K562 (cell line): ENCODE results near the gene PNLIPRP1. TPM values are rescaled to one million over a fixed set of nuclear protein-coding genes. Genes with fewer than 3 reads are reported as not detected.

Source experiments
- ATAC-seq: fragments of 200-7000 bp; cut with Tn5 transposase; 3 replicates; pipeline ENCODE4 v1.9.1; 2020; ENCODE audit warnings: moderate library complexity
- BruUV-seq: library from RNA; stranded (reverse); fragments of 400-500 nt; replicated peaks from 2 replicates; lab custom pipeline; 2021; lab: Mats Ljungman, UMichigan
- CTCF ChIA-PET: fragments of 300-600 bp; formaldehyde crosslinking; extraction: SDS; loops from one replicate; lab custom pipeline; 2021; ENCODE audit warnings: low intra/inter-chr PET ratio; lab: Yijun Ruan, JAX
- POLR2A ChIA-PET: fragments of 300-600, 350-650 bp; sonication (Branson Sonifier 250); formaldehyde crosslinking; extraction: SDS; loops from one replicate; lab custom pipeline; 2021; ENCODE audit warnings: antibody characterized with exemption, inconsistent platforms; lab: Yijun Ruan, JAX
- DNase-seq, 4 experiments: peaks; one replicate each; pipeline versions ENCODE4 v3.0.0 to v3.0.0-alpha.2; 2011 to 2018; ENCODE audit warnings: low spot score in 3 of 4, mixed read lengths in 3 of 4; ENCODE audit errors: extremely low read depth in 1 of 4
- FAIRE-seq: peaks from 2 replicates; lab custom pipeline; 2011; peaks lifted over from hg19 to GRCh38; lab: Jason Lieb, UNC
- H2AFZ ChIP-seq: 2 replicates; pipeline ENCODE4 v1.6.0; 2011; ENCODE audit warnings: low read depth, low read length, control low read depth, inconsistent platforms
- H3K27ac ChIP-seq: fragments of 200-600 bp; 3 replicates; pipeline ENCODE4 v1.8.0; 2011; ENCODE audit warnings: low read depth, mild to moderate bottlenecking, control low read depth, inconsistent platforms, low read length, moderate library complexity, mixed read lengths; ENCODE audit errors: extremely low read depth
- H3K27me3 ChIP-seq, 2 experiments: fragments of 300-600 bp in 1 of 2; 2 replicates in 1 of 2; 3 replicates in 1 of 2; pipeline versions ENCODE4 v1.6.0 to v1.8.0; 2011; ENCODE audit warnings: inconsistent platforms in 2 of 2, low read length in 2 of 2, mild to moderate bottlenecking in 1 of 2, mixed read lengths in 1 of 2, moderate library complexity in 1 of 2; ENCODE audit not compliant: control insufficient read depth in 2 of 2, insufficient read depth in 2 of 2
- H3K36me3 ChIP-seq: fragments of 300-600 bp; 3 replicates; pipeline ENCODE4 v1.8.0; 2011; ENCODE audit warnings: mild to moderate bottlenecking, low read length, inconsistent platforms; ENCODE audit not compliant: control insufficient read depth, insufficient read depth
- H3K4me1 ChIP-seq, 2 experiments: fragments of 200-600 bp in 1 of 2; replicated peaks in 1 of 2; 2 replicates in 1 of 2; 3 replicates in 1 of 2; pipeline versions ENCODE4 v1.5.1 to v1.8.0; 2011; ENCODE audit warnings: inconsistent platforms in 2 of 2, low read length in 2 of 2, mild to moderate bottlenecking in 1 of 2, mixed read lengths in 1 of 2, moderate library complexity in 1 of 2; ENCODE audit not compliant: control insufficient read depth in 2 of 2, insufficient read depth in 2 of 2
- H3K4me2 ChIP-seq: 2 replicates; pipeline ENCODE4 v1.6.1; 2011; ENCODE audit warnings: low read length, control low read depth, inconsistent platforms, mixed read lengths; ENCODE audit not compliant: insufficient read depth
- H3K4me3 ChIP-seq: fragments of 200-600 bp; sonication (generic), shearing (Covaris generic); 2 replicates; pipeline ENCODE4 v1.5.1; 2016; ENCODE audit warnings: control low read depth, inconsistent platforms
- H3K79me2 ChIP-seq: fragments of 200-600 bp; 3 replicates; pipeline ENCODE4 v1.8.0; 2011; ENCODE audit warnings: low read length, inconsistent platforms; ENCODE audit not compliant: control insufficient read depth, insufficient read depth
- H3K9ac ChIP-seq, 2 experiments: 2 replicates each; pipeline versions ENCODE4 v1.6.0 to v1.6.1; 2011; ENCODE audit warnings: low read depth in 2 of 2, low read length in 2 of 2, control low read depth in 1 of 2, inconsistent platforms in 1 of 2, mild to moderate bottlenecking in 1 of 2, mixed read lengths in 1 of 2; ENCODE audit not compliant: insufficient read depth in 1 of 2
- H3K9me1 ChIP-seq: one replicate; pipeline ENCODE4 v1.6.0; 2011; ENCODE audit warnings: inconsistent platforms, mild to moderate bottlenecking, low read length, moderate library complexity; ENCODE audit not compliant: control insufficient read depth, insufficient read depth
- H3K9me3 ChIP-seq: replicated peaks from 2 replicates; pipeline ENCODE4 v1.5.1; 2011; ENCODE audit warnings: low read depth, low read length, inconsistent platforms; ENCODE audit not compliant: control insufficient read depth, insufficient read depth
- H4K20me1 ChIP-seq: replicated peaks from 2 replicates; pipeline ENCODE4 v1.6.1; 2011; ENCODE audit warnings: low read length, inconsistent platforms, mixed read lengths; ENCODE audit not compliant: control insufficient read depth, insufficient read depth
- CREB1 ChIP-seq, 2 experiments: sonication (generic) in 1 of 2; formaldehyde crosslinking in 1 of 2; IDR thresholded peaks; 2 replicates each; pipeline versions ENCODE4 v1.6.1 to v1.8.0; 2012 to 2022; ENCODE audit warnings: inconsistent platforms in 1 of 2, mild to moderate bottlenecking in 1 of 2, missing genetic modification reagents in 1 of 2, moderate library complexity in 1 of 2
- CXXC5 ChIP-seq: fragments of 250-450 bp; sonication (Bioruptor Pico); IDR thresholded peaks from 2 replicates; pipeline ENCODE4 v1.8.0; 2022; ENCODE audit warnings: inconsistent platforms, mild to moderate bottlenecking, moderate library complexity
- DIDO1 ChIP-seq: fragments of 450-650 bp; IDR thresholded peaks from 2 replicates; pipeline ENCODE4 v1.6.1; 2016; ENCODE audit warnings: low read depth, missing biosample characterization, missing genetic modification characterization
- ELK1 ChIP-seq: sonication (generic); formaldehyde crosslinking; IDR thresholded peaks from 2 replicates; pipeline ENCODE4 v1.8.1; 2022; ENCODE audit warnings: missing genetic modification reagents
- ELK3 ChIP-seq: fragments of 450-650 bp; formaldehyde crosslinking; IDR thresholded peaks from 2 replicates; pipeline ENCODE4 v1.4.0; 2020; ENCODE audit warnings: mild to moderate bottlenecking
- ETV5 ChIP-seq: sonication (generic); formaldehyde crosslinking; IDR thresholded peaks from 2 replicates; pipeline ENCODE4 v1.4.0; 2020; ENCODE audit warnings: low read depth, mild to moderate bottlenecking, missing genetic modification reagents
- FOXA3 ChIP-seq, 2 experiments: fragments of 450-650 bp in 1 of 2; sonication (generic) in 1 of 2; formaldehyde crosslinking; IDR thresholded peaks in 1 of 2; conservative IDR thresholded peaks in 1 of 2; 2 replicates each; pipeline versions ENCODE4 v1.4.0 to v1.8.0; 2020 to 2022; ENCODE audit warnings: mild to moderate bottlenecking in 2 of 2, missing genetic modification reagents in 1 of 2
- HDAC8 ChIP-seq: fragments of 450-650 bp; IDR thresholded peaks from 2 replicates; pipeline ENCODE4 v1.6.1; 2016; ENCODE audit warnings: mild to moderate bottlenecking, missing genetic modification characterization, moderate library complexity, missing compliant biosample characterization
- MXI1 ChIP-seq: IDR thresholded peaks from 2 replicates; pipeline ENCODE4 v1.6.1; 2011; ENCODE audit warnings: low read depth, mild to moderate bottlenecking, improper control_type of control experiment, low read length
- MYBL2 ChIP-seq, 2 experiments: fragments of 450-650 bp in 1 of 2; sonication (generic) in 1 of 2; formaldehyde crosslinking in 1 of 2; IDR thresholded peaks; 2 replicates each; pipeline versions ENCODE4 v1.6.1 to v1.8.1; 2017 to 2022; ENCODE audit warnings: borderline replicate concordance in 1 of 2, inconsistent platforms in 1 of 2, low read depth in 1 of 2, mild to moderate bottlenecking in 1 of 2, missing genetic modification reagents in 1 of 2, moderate library complexity in 1 of 2
- NCOA4 ChIP-seq: fragments of 450-650 bp; IDR thresholded peaks from 2 replicates; pipeline ENCODE4 v1.6.1; 2018; ENCODE audit warnings: mild to moderate bottlenecking; ENCODE audit not compliant: partially characterized antibody
- POLR2AphosphoS2 ChIP-seq: IDR thresholded peaks from 2 replicates; pipeline ENCODE4 v1.6.1; 2012; ENCODE audit warnings: low read length, improper control_type of control experiment
- TBL1XR1 ChIP-seq, 2 experiments: IDR thresholded peaks; 2 replicates each; pipeline ENCODE4 v1.6.1; 2012; ENCODE audit warnings: improper control_type of control experiment in 2 of 2, low read length in 2 of 2, mild to moderate bottlenecking in 1 of 2
- TEAD4 ChIP-seq, 2 experiments: sonication (generic) in 1 of 2; formaldehyde crosslinking in 1 of 2; IDR thresholded peaks; 2 replicates each; pipeline versions ENCODE4 v1.6.1 to v1.8.0; 2012 to 2022; ENCODE audit warnings: borderline replicate concordance in 1 of 2, inconsistent platforms in 1 of 2, low read length in 1 of 2, mild to moderate bottlenecking in 1 of 2, missing genetic modification reagents in 1 of 2
- ZNF134 ChIP-seq: fragments of 250-450 bp; sonication (Bioruptor Pico); conservative IDR thresholded peaks from 2 replicates; pipeline ENCODE4 v1.4.0; 2020
- ZNF232 ChIP-seq: sonication (generic); formaldehyde crosslinking; IDR thresholded peaks from 2 replicates; pipeline ENCODE4 v1.8.0; 2022; ENCODE audit warnings: mild to moderate bottlenecking, missing genetic modification reagents
- ZNF696 ChIP-seq: fragments of 250-450 bp; sonication (Bioruptor Pico); conservative IDR thresholded peaks from 2 replicates; pipeline ENCODE4 v1.4.0; 2020; ENCODE audit warnings: mild to moderate bottlenecking, moderate library complexity
- WGBS: fragments of 100-300 bp; shearing (Covaris generic); methylation state at CpG from one replicate; pipeline ENCODE4 v1.1.6; 2016; ENCODE audit warnings: low coverage, mixed read lengths; ENCODE audit not compliant: insufficient coverage; ENCODE audit errors: missing lambda C conversion rate; 5-methylcytosine and 5-hydroxymethylcytosine counted together
- in situ Hi-C: fragments of 300-500 bp; cut with MboI; formaldehyde crosslinking; loops from 4 replicates; pipeline ENCODE4 v1.15.0; 2018; ENCODE audit warnings: inconsistent platforms, mixed read lengths
- intact Hi-C: fragments of 100-400 bp; cut with micrococcal nuclease; formaldehyde crosslinking; loops from 2 replicates; pipeline ENCODE4 v1.14.2; 2022
- polyA plus RNA-seq, 8 experiments: library from polyadenylated mRNA; depleted of rRNA in 4 of 8; stranded (reverse) in 5 of 8; unstranded in 3 of 8; fragments of >200 nt; fragmentation: Nextera tagmentation in 2 of 8; fragmentation: Illumina TruSeq in 1 of 8; extraction: Ambion mirVana in 2 of 8; extraction: Trizol in 1 of 8; gene quantifications; 2 replicates each; pipeline versions ENCODE4 v1.2.1 to v1.2.3, GENCODE V29; 2011 to 2014; ENCODE audit warnings: inconsistent platforms in 1 of 8, missing spikeins in 1 of 8
- total RNA-seq, 7 experiments: library from RNA; depleted of rRNA in 6 of 7; stranded (reverse); fragments of >200 nt in 6 of 7; fragmentation: Illumina TruSeq in 2 of 7; extraction: Trizol in 2 of 7; gene quantifications; 2 replicates each; pipeline versions ENCODE4 v1.2.1 to v1.2.3, GENCODE V29; 2011 to 2021; ENCODE audit warnings: low replicate concordance in 1 of 7
- TF ChIP-seq, protein P1 (sequence below): sonication (generic); formaldehyde crosslinking; IDR thresholded peaks from 2 replicates; pipeline ENCODE4 v1.8.0; 2022; ENCODE audit warnings: mild to moderate bottlenecking, missing genetic modification reagents
- TF ChIP-seq, protein P2 (sequence below): fragments of 250-450 bp; sonication (Bioruptor Pico); IDR thresholded peaks from 2 replicates; pipeline ENCODE4 v1.8.0; 2022; ENCODE audit warnings: moderate library complexity, mild to moderate bottlenecking, inconsistent platforms

The PNLIPRP1 gene
- total and polyA plus RNA-seq, 9 of the 15 experiments (the other 6 are each of a cell fraction or from before 2014, with no cell fraction given), result 0.60 TPM; not detected in 8

DNA sequence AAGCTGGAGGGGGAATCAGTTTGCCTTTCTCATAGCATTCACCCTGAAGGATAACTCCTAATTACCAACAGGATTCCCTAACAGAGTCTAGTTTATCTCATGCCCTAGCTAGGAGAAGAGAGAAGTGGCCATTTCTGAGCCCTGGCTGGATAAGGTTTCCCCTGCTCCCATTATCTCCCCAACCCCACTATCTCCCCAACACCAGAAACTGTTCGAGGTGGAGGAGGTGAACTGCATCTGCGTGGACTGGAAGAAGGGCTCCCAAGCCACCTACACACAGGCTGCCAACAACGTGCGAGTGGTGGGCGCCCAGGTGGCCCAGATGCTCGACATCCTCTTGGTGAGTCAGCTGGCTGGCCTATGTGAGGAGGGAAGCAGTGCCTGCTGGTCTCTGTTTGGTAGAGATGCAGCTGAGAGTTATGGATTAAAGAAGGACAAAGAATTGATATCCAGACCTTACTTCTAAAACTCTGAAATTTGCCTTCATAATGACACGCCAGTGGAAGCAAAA is 3.8 kb downstream of the PNLIPRP1 start:
- BruUV-seq, result no TSS peak
- TF ChIP-seq, protein P1, sequence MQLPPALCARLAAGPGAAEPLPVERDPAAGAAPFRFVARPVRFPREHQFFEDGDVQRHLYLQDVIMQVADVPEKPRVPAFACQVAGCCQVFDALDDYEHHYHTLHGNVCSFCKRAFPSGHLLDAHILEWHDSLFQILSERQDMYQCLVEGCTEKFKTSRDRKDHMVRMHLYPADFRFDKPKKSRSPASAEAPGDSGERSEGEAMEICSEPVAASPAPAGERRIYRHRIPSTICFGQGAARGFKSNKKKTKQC (CRISPR knock-in tag), result no peak
- TF ChIP-seq ZNF134 (CRISPR knock-in tag) (no peak), CXXC5 (CRISPR knock-in tag) (no peak), ZNF696 (CRISPR knock-in tag) (no peak), ELK3 (CRISPR knock-in tag) (no peak), POLR2AphosphoS2 (no peak), TBL1XR1 (IDR thresholded peaks at IDR 0.05; ENCODE audit: low read length in 2 of 2) (no peak), NCOA4 (no peak), MYBL2 (IDR thresholded peaks at IDR 0.05; ENCODE audit: low read depth) (no peak), MYBL2 (CRISPR knock-in tag; IDR thresholded peaks at IDR 0.05; ENCODE audit: borderline replicate concordance) (no peak), MXI1 (no peak), FOXA3 (CRISPR knock-in tag; conservative IDR thresholded peaks at IDR 0.05 in 1 of 2, IDR thresholded peaks at IDR 0.05 in 1 of 2) (no peak), DIDO1 (tag) (no peak), ELK1 (no peak), CREB1 (IDR thresholded peaks at IDR 0.05) (no peak), CREB1 (CRISPR knock-in tag; IDR thresholded peaks at IDR 0.05) (no peak), ETV5 (no peak), HDAC8 (no peak), TEAD4 (IDR thresholded peaks at IDR 0.05; ENCODE audit: low read length) (no peak), TEAD4 (CRISPR knock-in tag; IDR thresholded peaks at IDR 0.05; ENCODE audit: borderline replicate concordance) (no peak), ZNF232 (CRISPR knock-in tag) (no peak)
- TF ChIP-seq, protein P2, sequence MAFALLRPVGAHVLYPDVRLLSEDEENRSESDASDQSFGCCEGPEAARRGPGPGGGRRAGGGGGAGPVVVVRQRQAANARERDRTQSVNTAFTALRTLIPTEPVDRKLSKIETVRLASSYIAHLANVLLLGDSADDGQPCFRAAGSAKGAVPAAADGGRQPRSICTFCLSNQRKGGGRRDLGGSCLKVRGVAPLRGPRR (CRISPR knock-in tag), result no peak

More for the DNA sequence above, 3.8 kb downstream of the PNLIPRP1 start:
- WGBS, result 3% methylated on average over 5 of the region's 7 CpGs
- ChIA-PET CTCF (no interaction called here), POLR2A (no interaction called here)
- FAIRE-seq, result no peak
- H3K4me2 ChIP-seq, result no peak overlapping the region
- no peaks in the 10 kb centered on the region for H3K36me3 ChIP-seq
- H3K79me2 ChIP-seq, result no peaks in the 10 kb centered on the region
- H3K4me3 ChIP-seq, result no peak overlapping the region
- in situ Hi-C loops (no loop called here), intact Hi-C loops (no loop called here)
- H3K9me1 ChIP-seq, result no peaks in the 10 kb centered on the region
- H3K27ac ChIP-seq, result no peak overlapping the region
- no peak overlapping the region for H3K9ac ChIP-seq
- no peaks in the 10 kb centered on the region for H3K9me3 ChIP-seq
- no peak for DNase-seq
- no peaks in the 10 kb centered on the region for H3K27me3 ChIP-seq
- ATAC-seq, result no peak
- no peaks in the 10 kb centered on the region for H3K4me1 ChIP-seq
- H4K20me1 ChIP-seq, result no peaks in the 10 kb centered on the region
- H2AFZ ChIP-seq, result no peak overlapping the region
